HepG2 (cell line): ENCODE data around the gene LSM14B. TPM values are rescaled to one million over a fixed set of nuclear protein-coding genes. Genes with fewer than 3 reads are reported as not detected.

Experiments
- HNRNPLL ChIP-seq: fragments of 200-400 bp; formaldehyde crosslinking; IDR thresholded peaks from 2 replicates; pipeline ENCODE4 v1.6.1; 2017; ENCODE audit warnings: mild to moderate bottlenecking, low read depth, low read length; ENCODE audit not compliant: poor library complexity, severe bottlenecking
- JUN ChIP-seq: sonication (generic); formaldehyde crosslinking; IDR thresholded peaks from 2 replicates; pipeline ENCODE4 v1.4.0; 2020; ENCODE audit warnings: mild to moderate bottlenecking, missing genetic modification reagents
- KDM2A ChIP-seq: sonication (generic); formaldehyde crosslinking; IDR thresholded peaks from 2 replicates; pipeline ENCODE4 v1.4.0; 2020; ENCODE audit warnings: low read depth, missing genetic modification reagents, borderline replicate concordance
- MTA1 ChIP-seq: sonication (generic); formaldehyde crosslinking; IDR thresholded peaks from 2 replicates; pipeline ENCODE4 v1.4.0; 2020; ENCODE audit warnings: missing genetic modification reagents, mild to moderate bottlenecking, borderline replicate concordance
- TARDBP ChIP-seq: sonication (generic); formaldehyde crosslinking; IDR thresholded peaks from 2 replicates; pipeline ENCODE4 v1.8.0; 2022; ENCODE audit warnings: mild to moderate bottlenecking, missing genetic modification reagents
- THAP11 ChIP-seq: IDR thresholded peaks from 2 replicates; pipeline ENCODE4 v1.6.1; 2016; ENCODE audit warnings: missing biosample characterization, missing genetic modification reagents
- ZNF614 ChIP-seq: IDR thresholded peaks from 2 replicates; pipeline ENCODE4 v1.6.1; 2018; ENCODE audit warnings: missing biosample characterization, missing genetic modification reagents, inconsistent platforms, borderline replicate concordance
- polyA plus RNA-seq, 8 experiments: library from polyadenylated mRNA; depleted of rRNA in 3 of 8; stranded (reverse) in 7 of 8; unstranded in 1 of 8; fragments of >200 nt; fragmentation: Illumina TruSeq in 4 of 8; extraction: Trizol in 4 of 8; gene quantifications; 2 replicates each; pipeline versions ENCODE4 v1.2.1 to v1.2.3, GENCODE V29; 2011 to 2016; ENCODE audit warnings: low read depth in 4 of 8, missing spikeins in 1 of 8, mixed read lengths in 1 of 8; ENCODE audit not compliant: insufficient read depth in 1 of 8
- total RNA-seq, 5 experiments: library from RNA; depleted of rRNA; stranded (reverse); fragments of >200 nt; fragmentation: Illumina TruSeq; extraction: Trizol; gene quantifications; 2 replicates each; pipeline ENCODE4 v1.2.3, GENCODE V29; 2016; ENCODE audit warnings: low read depth in 1 of 5
- TF ChIP-seq, protein P1 (sequence below): sonication (generic); formaldehyde crosslinking; IDR thresholded peaks from 2 replicates; pipeline ENCODE4 v1.4.0; 2020; ENCODE audit warnings: mild to moderate bottlenecking, missing genetic modification reagents, borderline replicate concordance
- TF ChIP-seq, protein P2 (sequence below), 2 experiments: IDR thresholded peaks; 2 replicates each; pipeline ENCODE4 v1.6.1; 2011 to 2012; ENCODE audit warnings: low read length in 2 of 2, borderline replicate concordance in 1 of 2, low read depth in 1 of 2, mild to moderate bottlenecking in 1 of 2, moderate library complexity in 1 of 2
- TF ChIP-seq, protein P3 (sequence below): sonication (generic); formaldehyde crosslinking; IDR thresholded peaks from 2 replicates; pipeline ENCODE4 v1.4.0; 2020; ENCODE audit warnings: missing genetic modification reagents

LSM14B gene
- total and polyA plus RNA-seq, 2 of the 13 experiments (the other 11 are each of a cell fraction or from before 2014, with no cell fraction given), result 43.3 to 79.2 TPM

DNA sequence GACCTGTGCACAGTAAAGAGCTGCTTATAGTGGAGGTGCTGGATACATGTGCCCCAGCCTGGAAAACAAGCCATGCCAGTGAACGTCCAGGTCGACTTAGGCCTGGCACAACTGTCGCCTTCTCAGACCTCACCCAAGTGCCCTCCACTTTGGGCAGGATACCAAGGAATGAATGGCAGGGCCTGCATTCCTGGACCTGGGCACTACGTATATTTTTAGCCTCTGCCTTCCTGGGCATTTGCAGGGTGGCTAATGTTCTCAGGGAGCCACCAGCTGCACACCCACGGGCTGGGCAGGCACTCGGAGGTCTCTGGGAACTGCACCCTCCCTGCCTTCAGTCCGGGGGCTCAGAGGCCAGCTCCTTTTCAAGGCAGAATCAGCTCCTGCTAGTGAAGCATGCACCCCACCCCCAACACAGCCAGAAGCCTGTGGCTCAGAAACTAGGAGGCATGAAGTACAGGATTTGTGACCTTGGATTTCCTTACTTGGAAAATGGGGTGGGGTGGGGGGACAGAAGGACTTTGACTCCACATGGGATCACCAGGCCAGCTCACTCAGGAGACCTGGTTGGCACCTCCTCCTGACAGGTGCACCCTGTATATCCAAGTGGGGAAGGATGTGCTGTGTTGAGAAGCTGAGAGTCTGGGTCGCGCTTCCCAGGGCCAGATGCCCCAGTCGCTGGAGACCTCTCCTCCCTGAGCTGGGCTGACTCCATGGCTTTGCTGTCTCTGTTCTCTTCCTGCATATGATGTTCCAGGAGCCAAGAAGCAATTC is 2.5 kb upstream of the LSM14B start (continued):
- TF ChIP-seq, protein P1, sequence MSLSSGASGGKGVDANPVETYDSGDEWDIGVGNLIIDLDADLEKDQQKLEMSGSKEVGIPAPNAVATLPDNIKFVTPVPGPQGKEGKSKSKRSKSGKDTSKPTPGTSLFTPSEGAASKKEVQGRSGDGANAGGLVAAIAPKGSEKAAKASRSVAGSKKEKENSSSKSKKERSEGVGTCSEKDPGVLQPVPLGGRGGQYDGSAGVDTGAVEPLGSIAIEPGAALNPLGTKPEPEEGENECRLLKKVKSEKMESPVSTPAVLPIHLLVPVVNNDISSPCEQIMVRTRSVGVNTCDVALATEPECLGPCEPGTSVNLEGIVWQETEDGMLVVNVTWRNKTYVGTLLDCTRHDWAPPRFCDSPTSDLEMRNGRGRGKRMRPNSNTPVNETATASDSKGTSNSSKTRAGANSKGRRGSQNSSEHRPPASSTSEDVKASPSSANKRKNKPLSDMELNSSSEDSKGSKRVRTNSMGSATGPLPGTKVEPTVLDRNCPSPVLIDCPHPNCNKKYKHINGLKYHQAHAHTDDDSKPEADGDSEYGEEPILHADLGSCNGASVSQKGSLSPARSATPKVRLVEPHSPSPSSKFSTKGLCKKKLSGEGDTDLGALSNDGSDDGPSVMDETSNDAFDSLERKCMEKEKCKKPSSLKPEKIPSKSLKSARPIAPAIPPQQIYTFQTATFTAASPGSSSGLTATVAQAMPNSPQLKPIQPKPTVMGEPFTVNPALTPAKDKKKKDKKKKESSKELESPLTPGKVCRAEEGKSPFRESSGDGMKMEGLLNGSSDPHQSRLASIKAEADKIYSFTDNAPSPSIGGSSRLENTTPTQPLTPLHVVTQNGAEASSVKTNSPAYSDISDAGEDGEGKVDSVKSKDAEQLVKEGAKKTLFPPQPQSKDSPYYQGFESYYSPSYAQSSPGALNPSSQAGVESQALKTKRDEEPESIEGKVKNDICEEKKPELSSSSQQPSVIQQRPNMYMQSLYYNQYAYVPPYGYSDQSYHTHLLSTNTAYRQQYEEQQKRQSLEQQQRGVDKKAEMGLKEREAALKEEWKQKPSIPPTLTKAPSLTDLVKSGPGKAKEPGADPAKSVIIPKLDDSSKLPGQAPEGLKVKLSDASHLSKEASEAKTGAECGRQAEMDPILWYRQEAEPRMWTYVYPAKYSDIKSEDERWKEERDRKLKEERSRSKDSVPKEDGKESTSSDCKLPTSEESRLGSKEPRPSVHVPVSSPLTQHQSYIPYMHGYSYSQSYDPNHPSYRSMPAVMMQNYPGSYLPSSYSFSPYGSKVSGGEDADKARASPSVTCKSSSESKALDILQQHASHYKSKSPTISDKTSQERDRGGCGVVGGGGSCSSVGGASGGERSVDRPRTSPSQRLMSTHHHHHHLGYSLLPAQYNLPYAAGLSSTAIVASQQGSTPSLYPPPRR (CRISPR knock-in tag), result peak; percentile 54; the same call in 1 of the 2 replicates
- TF ChIP-seq TARDBP (peak; percentile 60; the same call in 1 of the 2 replicates), KDM2A (CRISPR knock-in tag) (peak; percentile 38; the same call in 1 of the 2 replicates), MTA1 (CRISPR knock-in tag) (peak; percentile 73), ZNF614 (CRISPR knock-in tag) (peak; percentile 31; the same call in 1 of the 2 replicates), THAP11 (CRISPR knock-in tag) (peak; percentile 69), JUN (CRISPR knock-in tag) (no peak), HNRNPLL (no peak)
- TF ChIP-seq, protein P2, sequence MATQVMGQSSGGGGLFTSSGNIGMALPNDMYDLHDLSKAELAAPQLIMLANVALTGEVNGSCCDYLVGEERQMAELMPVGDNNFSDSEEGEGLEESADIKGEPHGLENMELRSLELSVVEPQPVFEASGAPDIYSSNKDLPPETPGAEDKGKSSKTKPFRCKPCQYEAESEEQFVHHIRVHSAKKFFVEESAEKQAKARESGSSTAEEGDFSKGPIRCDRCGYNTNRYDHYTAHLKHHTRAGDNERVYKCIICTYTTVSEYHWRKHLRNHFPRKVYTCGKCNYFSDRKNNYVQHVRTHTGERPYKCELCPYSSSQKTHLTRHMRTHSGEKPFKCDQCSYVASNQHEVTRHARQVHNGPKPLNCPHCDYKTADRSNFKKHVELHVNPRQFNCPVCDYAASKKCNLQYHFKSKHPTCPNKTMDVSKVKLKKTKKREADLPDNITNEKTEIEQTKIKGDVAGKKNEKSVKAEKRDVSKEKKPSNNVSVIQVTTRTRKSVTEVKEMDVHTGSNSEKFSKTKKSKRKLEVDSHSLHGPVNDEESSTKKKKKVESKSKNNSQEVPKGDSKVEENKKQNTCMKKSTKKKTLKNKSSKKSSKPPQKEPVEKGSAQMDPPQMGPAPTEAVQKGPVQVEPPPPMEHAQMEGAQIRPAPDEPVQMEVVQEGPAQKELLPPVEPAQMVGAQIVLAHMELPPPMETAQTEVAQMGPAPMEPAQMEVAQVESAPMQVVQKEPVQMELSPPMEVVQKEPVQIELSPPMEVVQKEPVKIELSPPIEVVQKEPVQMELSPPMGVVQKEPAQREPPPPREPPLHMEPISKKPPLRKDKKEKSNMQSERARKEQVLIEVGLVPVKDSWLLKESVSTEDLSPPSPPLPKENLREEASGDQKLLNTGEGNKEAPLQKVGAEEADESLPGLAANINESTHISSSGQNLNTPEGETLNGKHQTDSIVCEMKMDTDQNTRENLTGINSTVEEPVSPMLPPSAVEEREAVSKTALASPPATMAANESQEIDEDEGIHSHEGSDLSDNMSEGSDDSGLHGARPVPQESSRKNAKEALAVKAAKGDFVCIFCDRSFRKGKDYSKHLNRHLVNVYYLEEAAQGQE (IDR thresholded peaks at IDR 0.05; ENCODE audit: borderline replicate concordance in 1 of 2, low read depth in 1 of 2, low read length in 2 of 2), result no peak
- TF ChIP-seq, protein P3, sequence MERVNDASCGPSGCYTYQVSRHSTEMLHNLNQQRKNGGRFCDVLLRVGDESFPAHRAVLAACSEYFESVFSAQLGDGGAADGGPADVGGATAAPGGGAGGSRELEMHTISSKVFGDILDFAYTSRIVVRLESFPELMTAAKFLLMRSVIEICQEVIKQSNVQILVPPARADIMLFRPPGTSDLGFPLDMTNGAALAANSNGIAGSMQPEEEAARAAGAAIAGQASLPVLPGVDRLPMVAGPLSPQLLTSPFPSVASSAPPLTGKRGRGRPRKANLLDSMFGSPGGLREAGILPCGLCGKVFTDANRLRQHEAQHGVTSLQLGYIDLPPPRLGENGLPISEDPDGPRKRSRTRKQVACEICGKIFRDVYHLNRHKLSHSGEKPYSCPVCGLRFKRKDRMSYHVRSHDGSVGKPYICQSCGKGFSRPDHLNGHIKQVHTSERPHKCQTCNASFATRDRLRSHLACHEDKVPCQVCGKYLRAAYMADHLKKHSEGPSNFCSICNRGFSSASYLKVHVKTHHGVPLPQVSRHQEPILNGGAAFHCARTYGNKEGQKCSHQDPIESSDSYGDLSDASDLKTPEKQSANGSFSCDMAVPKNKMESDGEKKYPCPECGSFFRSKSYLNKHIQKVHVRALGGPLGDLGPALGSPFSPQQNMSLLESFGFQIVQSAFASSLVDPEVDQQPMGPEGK (CRISPR knock-in tag), result peak; percentile 95
